Measurements from ENCODE around the gene GSTM3. TPM values are rescaled to one million over a fixed set of nuclear protein-coding genes. Genes with fewer than 3 reads are reported as not detected.
A peak's percentile ranks its signal among the peaks of the same experiment; 100 is the strongest.
"Not testable (repeated sequence)": the region's sequence is repeated elsewhere in the genome, so short reads cannot be mapped to it uniquely, and the experiment has no call there.

GSTM3 gene
- total RNA-seq, 4 donors from 2014 or later: 16.3 to 72.6 (median 32.4) TPM

- TF ChIP-seq POLR2A (IDR thresholded peaks at IDR 0.05): no peak
- TF ChIP-seq, protein P1, sequence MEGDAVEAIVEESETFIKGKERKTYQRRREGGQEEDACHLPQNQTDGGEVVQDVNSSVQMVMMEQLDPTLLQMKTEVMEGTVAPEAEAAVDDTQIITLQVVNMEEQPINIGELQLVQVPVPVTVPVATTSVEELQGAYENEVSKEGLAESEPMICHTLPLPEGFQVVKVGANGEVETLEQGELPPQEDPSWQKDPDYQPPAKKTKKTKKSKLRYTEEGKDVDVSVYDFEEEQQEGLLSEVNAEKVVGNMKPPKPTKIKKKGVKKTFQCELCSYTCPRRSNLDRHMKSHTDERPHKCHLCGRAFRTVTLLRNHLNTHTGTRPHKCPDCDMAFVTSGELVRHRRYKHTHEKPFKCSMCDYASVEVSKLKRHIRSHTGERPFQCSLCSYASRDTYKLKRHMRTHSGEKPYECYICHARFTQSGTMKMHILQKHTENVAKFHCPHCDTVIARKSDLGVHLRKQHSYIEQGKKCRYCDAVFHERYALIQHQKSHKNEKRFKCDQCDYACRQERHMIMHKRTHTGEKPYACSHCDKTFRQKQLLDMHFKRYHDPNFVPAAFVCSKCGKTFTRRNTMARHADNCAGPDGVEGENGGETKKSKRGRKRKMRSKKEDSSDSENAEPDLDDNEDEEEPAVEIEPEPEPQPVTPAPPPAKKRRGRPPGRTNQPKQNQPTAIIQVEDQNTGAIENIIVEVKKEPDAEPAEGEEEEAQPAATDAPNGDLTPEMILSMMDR (IDR thresholded peaks at IDR 0.05): no peak
- no peaks in the 10 kb centered on the region for H3K9me3 ChIP-seq
- no peaks in the 10 kb centered on the region for H3K36me3 ChIP-seq
- H3K27ac ChIP-seq: no peak overlapping the region
- peak in 2 of 3 donors; percentile 30 to 45 for DNase-seq
- no peak overlapping the region for H3K4me3 ChIP-seq
- H3K27me3 ChIP-seq: no peaks in the 10 kb centered on the region
- peaks cover 0 to 42% (median 0%) of the 10 kb centered on the region in 4 donors for H3K4me1 ChIP-seq
These were observed 29.7 kb upstream of the GSTM3 start for GRCh38 chr1:109770331-109771095.

DNA sequence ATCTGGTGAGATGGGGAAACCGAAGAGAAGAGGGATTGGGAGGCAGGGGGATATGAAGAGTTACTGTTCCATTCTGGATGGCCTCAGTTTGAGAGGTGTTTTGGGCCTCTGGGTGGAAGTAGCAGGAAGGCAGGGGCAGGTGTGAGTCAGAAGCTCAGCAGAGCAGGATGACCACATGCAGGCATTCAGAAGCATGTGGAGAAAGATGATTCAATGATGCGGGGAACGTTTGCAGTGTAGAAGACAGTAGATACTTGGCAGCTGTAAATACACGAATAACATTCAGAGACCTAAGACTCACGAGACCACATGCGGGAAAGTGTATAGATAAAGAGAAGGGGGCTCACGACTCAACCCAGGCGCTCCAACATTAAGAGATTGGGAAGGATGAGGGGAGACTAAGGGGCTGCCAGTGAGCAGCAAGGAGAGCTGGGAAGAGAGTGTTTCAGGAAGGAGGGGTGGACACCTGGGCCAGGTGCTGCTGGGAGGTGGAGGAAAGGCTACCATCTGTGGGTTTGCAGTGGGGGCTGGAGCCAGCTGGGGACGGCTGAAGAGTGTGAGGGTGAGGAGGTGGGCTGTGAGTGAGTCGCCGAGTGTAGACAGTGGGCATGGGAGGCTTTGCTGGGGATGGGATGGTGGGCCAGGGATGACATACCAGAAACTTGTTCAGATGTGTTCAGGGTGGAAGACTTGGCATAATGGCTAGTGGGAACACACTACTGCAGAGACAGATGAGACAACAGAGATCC lies 28.7 kb upstream of the GSTM3 start:
- TF ChIP-seq, protein P1 (IDR thresholded peaks at IDR 0.05): no peak
- TF ChIP-seq POLR2A (IDR thresholded peaks at IDR 0.05): no peak
- H3K4me1 ChIP-seq: peaks cover 0 to 52% (median 0%) of the 10 kb centered on the region in 4 donors
- H3K27me3 ChIP-seq: no peaks in the 10 kb centered on the region
- H3K4me3 ChIP-seq: no peak overlapping the region
- no peaks in the 10 kb centered on the region for H3K36me3 ChIP-seq
- H3K9me3 ChIP-seq: no peaks in the 10 kb centered on the region
- no peak overlapping the region for H3K27ac ChIP-seq
- peak in 1 of 3 donors; percentile 37 for DNase-seq

- no peak for TF ChIP-seq POLR2A (IDR thresholded peaks at IDR 0.05)
- TF ChIP-seq, protein P1 (IDR thresholded peaks at IDR 0.05): no peak
- no peaks in the 10 kb centered on the region for H3K9me3 ChIP-seq
- H3K4me3 ChIP-seq: no peak overlapping the region
- DNase-seq: peak in 2 of 3 donors; percentile 23 to 37
- H3K36me3 ChIP-seq: no peaks in the 10 kb centered on the region
- H3K27ac ChIP-seq: no peak overlapping the region
- no peaks in the 10 kb centered on the region for H3K27me3 ChIP-seq
- H3K4me1 ChIP-seq: peaks cover 0 to 49% (median 0%) of the 10 kb centered on the region in 4 donors
These were observed 28.0 kb upstream of the GSTM3 start for GRCh38 chr1:109768820-109769219.

DNA sequence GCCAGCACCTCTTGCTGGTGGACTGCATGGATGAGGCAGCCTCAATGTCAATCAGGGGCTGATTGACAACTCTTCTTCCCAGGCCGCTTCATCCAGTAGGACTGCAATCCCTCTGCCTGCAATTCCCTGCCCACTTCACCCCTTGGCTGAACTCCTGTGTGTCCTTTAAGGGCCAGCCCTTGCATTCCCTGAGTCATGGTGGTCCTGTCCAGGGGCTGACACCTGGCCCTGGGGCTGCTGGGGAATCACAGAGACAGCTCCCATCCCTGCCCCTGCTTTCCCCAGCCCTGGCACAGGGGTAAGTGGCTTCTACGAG lies 27.5 kb upstream of the GSTM3 start:
- Histone ChIP-seq H3K27me3 (no peaks in the 10 kb centered on the region), H3K9me3 (no peaks in the 10 kb centered on the region), H3K36me3 (no peaks in the 10 kb centered on the region), H3K4me1 (peaks cover 0 to 49% (median 0%) of the 10 kb centered on the region in 4 donors), H3K27ac (no peak overlapping the region), H3K4me3 (no peak overlapping the region)
- DNase-seq: peak in 1 of 3 donors; percentile 23
- TF ChIP-seq, protein P1 (IDR thresholded peaks at IDR 0.05): no peak
- no peak for TF ChIP-seq POLR2A (IDR thresholded peaks at IDR 0.05)

DNA sequence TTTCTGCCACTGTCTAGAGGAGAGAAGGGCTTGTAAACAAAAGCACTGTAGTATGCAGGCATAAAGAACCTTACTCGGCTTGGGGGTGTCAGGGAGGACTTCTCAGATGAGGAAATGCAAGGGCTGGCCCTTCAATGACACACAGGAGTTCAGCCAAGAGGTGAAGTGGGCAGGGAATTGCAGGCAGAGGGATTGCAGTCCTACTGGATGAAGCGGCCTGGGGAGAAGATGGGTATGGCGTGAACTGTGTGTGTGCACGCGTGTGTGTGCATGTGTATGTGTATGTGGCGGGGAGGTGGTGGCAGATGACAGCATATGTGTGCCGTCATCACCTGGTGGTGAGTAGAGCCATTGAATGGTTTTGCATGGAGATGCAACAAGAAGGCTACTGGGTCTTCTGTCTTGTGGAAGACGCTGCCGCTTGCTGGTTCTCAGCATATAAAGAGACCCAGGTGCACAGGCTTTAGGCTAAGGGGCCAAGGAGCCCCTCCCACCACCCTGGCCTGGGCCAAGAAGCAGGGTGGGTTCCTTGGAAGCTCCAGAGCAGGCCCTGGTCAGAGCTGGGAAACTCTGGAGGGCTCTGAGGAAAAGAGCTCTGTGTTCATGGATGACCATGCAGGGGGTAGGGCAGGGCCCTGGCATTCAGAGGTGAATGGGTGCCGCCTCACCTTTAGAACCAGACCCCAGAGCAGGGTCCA lies 26.9 kb upstream of the GSTM3 start:
- H3K27me3 ChIP-seq: no peaks in the 10 kb centered on the region
- peaks cover 0 to 45% (median 0%) of the 10 kb centered on the region in 4 donors for H3K4me1 ChIP-seq
- H3K36me3 ChIP-seq: no peaks in the 10 kb centered on the region
- no peaks in the 10 kb centered on the region for H3K9me3 ChIP-seq
- TF ChIP-seq, protein P1 (IDR thresholded peaks at IDR 0.05): no peak
- no peak for TF ChIP-seq POLR2A (IDR thresholded peaks at IDR 0.05)
- DNase-seq: peak in 2 of 3 donors; percentile 40 to 42
- H3K27ac ChIP-seq: peak overlapping the region in 1 of 4 donors; percentile 94
- no peak overlapping the region for H3K4me3 ChIP-seq

- DNase-seq: peak in 2 of 3 donors; percentile 23 to 34
- Histone ChIP-seq H3K27ac (peak overlapping the region in 3 of 4 donors; percentile 93 to 94 (median 94)), H3K4me1 (peaks cover 0 to 43% (median 0%) of the 10 kb centered on the region in 4 donors)
- H3K9me3 ChIP-seq, H3K4me3 ChIP-seq, H3K36me3 ChIP-seq, H3K27me3 ChIP-seq: not testable (repeated sequence)
These were observed 26.3 kb upstream of the GSTM3 start for GRCh38 chr1:109766991-109767636.
